ENCODE results near the gene INTS6.

GRCh38 chr13:51488212-51488611, 35.4 kb upstream of the INTS6 start:
- TF ChIP-seq CTCF (IDR thresholded peaks at IDR 0.05) (no peak), POLR2A (IDR thresholded peaks at IDR 0.05) (no peak)

Data from right lobe of liver (tissue), 4 donors.